Keratinocyte (primary cell): ENCODE measurements around the gene MED8. TPM values are rescaled to one million over a fixed set of nuclear protein-coding genes. Genes with fewer than 3 reads are reported as not detected.
"Not testable (repeated sequence)": the region's sequence is repeated elsewhere in the genome, so short reads cannot be mapped to it uniquely, and the experiment has no call there.

Experiments
- DNase-seq: peaks from one replicate; pipeline ENCODE4 v3.0.0-alpha.2; 2011; ENCODE audit warnings: low read depth, missing footprints, low spot score
- FAIRE-seq: peaks from 2 replicates; lab custom pipeline; 2011; peaks lifted over from hg19 to GRCh38; lab: Jason Lieb, UNC
- H2AFZ ChIP-seq: 2 replicates; pipeline ENCODE4 v1.6.0; 2012; ENCODE audit warnings: low read length, control low read depth, inconsistent platforms; ENCODE audit not compliant: control insufficient read depth
- H3K27ac ChIP-seq: 2 replicates; pipeline ENCODE4 v1.5.1; 2011; ENCODE audit warnings: low read length; ENCODE audit not compliant: control insufficient read depth, insufficient read depth
- H3K27me3 ChIP-seq: 3 replicates; pipeline ENCODE4 v1.6.0; 2011; ENCODE audit warnings: low read length; ENCODE audit not compliant: control insufficient read depth, insufficient read depth; ENCODE audit errors: extremely low read depth
- H3K36me3 ChIP-seq, 2 experiments: 2 replicates in 1 of 2; 3 replicates in 1 of 2; pipeline ENCODE4 v1.5.1; 2011; ENCODE audit warnings: low read length in 2 of 2, mild to moderate bottlenecking in 1 of 2; ENCODE audit not compliant: control insufficient read depth in 2 of 2, insufficient read depth in 2 of 2; ENCODE audit errors: extremely low read depth in 1 of 2
- H3K4me1 ChIP-seq: 3 replicates; pipeline ENCODE4 v1.5.1; 2011; ENCODE audit warnings: low read length; ENCODE audit not compliant: control insufficient read depth, insufficient read depth; ENCODE audit errors: extremely low read depth
- H3K4me2 ChIP-seq: 3 replicates; pipeline ENCODE4 v1.6.0; 2011; ENCODE audit warnings: low read depth, low read length; ENCODE audit not compliant: control insufficient read depth, insufficient read depth; ENCODE audit errors: extremely low read depth
- H3K4me3 ChIP-seq, 3 experiments: fragments of 200-600 bp in 1 of 3; sonication (generic) in 1 of 3; 2 replicates in 2 of 3; 3 replicates in 1 of 3; pipeline ENCODE4 v1.5.1; 2011 to 2016; ENCODE audit warnings: low read length in 3 of 3, mild to moderate bottlenecking in 3 of 3, control low read depth in 2 of 3, inconsistent platforms in 1 of 3, low read depth in 1 of 3, mixed read lengths in 1 of 3, mixed run types in 1 of 3, moderate library complexity in 1 of 3; ENCODE audit not compliant: control insufficient read depth in 2 of 3, insufficient read depth in 2 of 3; ENCODE audit errors: extremely low read depth in 1 of 3
- H3K79me2 ChIP-seq: 2 replicates; pipeline ENCODE4 v1.6.0; 2012; ENCODE audit warnings: low read length; ENCODE audit not compliant: control insufficient read depth, insufficient read depth
- H3K9ac ChIP-seq: 3 replicates; pipeline ENCODE4 v1.6.0; 2011; ENCODE audit warnings: low read length; ENCODE audit not compliant: control insufficient read depth, insufficient read depth; ENCODE audit errors: extremely low read depth
- H3K9me1 ChIP-seq: 3 replicates; pipeline ENCODE4 v1.6.0; 2011; ENCODE audit warnings: low read length; ENCODE audit not compliant: control insufficient read depth, insufficient read depth; ENCODE audit errors: extremely low read depth
- H3K9me3 ChIP-seq: 2 replicates; pipeline ENCODE4 v1.5.1; 2012; ENCODE audit warnings: low read depth, low read length; ENCODE audit not compliant: control insufficient read depth
- H4K20me1 ChIP-seq: 3 replicates; pipeline ENCODE4 v1.6.0; 2011; ENCODE audit warnings: low read length; ENCODE audit not compliant: control insufficient read depth, insufficient read depth; ENCODE audit errors: extremely low read depth
- EZH2 ChIP-seq: IDR thresholded peaks from one replicate; pipeline ENCODE4 v1.6.1; 2012; ENCODE audit warnings: inconsistent platforms, mild to moderate bottlenecking, low read length, moderate library complexity
- dilution Hi-C: fragments of 300-500 bp; cut with MboI; formaldehyde crosslinking; loops from one replicate; pipeline ENCODE4 v1.7.0; 2020; ENCODE audit warnings: low sequenced_read_pairs; ENCODE audit not compliant: extremely low pct_ligation_motif_present
- polyA plus RNA-seq, 5 experiments: library from polyadenylated mRNA; depleted of rRNA in 3 of 5; stranded (reverse) in 3 of 5; stranded (forward) in 1 of 5; unstranded in 1 of 5; fragments of >200 nt; gene quantifications; 1 replicate in 1 of 5; 2 replicates in 3 of 5; 3 replicates in 1 of 5; pipeline versions ENCODE4 v1.2.1 to v1.2.3, GENCODE V29; 2011 to 2012; ENCODE audit warnings: missing spikeins in 2 of 5, low read depth in 1 of 5, low replicate concordance in 1 of 5
- TF ChIP-seq, protein P1 (sequence below), 3 experiments: IDR thresholded peaks in 1 of 3; conservative IDR thresholded peaks in 1 of 3; optimal IDR thresholded peaks in 1 of 3; 2 replicates in 2 of 3; 3 replicates in 1 of 3; pipeline versions ENCODE3 to v1.5.1; 2011; ENCODE audit warnings: low read length in 3 of 3, mild to moderate bottlenecking in 3 of 3, moderate library complexity in 2 of 3, control low read depth in 1 of 3, inconsistent platforms in 1 of 3; ENCODE audit not compliant: insufficient read depth in 2 of 3; ENCODE audit errors: extremely low read depth in 1 of 3

The MED8 gene
- polyA plus RNA-seq, 1 donor (not counting 4 experiments of a cell fraction or from before 2014, with no cell fraction given), result 14.3 TPM

DNA sequence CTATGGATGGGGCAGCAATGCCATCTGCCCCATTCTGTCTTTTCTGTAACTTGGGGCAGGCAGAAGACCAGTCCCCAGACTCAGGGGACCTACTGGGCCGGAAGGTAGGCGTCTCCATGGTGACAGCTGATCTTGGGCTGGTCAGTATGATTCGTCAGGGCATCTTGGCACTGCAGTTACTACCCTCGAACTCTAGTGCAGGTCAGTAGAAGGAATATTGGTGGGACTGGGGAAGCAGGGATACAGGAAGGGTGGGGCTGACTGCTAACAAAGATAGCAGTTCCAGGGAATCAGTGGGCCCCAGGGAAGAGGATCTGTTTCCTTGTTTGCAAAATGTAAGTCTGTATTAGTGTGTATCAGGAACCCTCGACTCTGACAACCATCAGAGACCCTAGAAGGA, 26.3 kb upstream of the MED8 start:
- H3K9me1 ChIP-seq, result no peaks in the 10 kb centered on the region
- H3K79me2 ChIP-seq, result no peaks in the 10 kb centered on the region
- TF ChIP-seq EZH2, result no peak
- TF ChIP-seq, protein P1, sequence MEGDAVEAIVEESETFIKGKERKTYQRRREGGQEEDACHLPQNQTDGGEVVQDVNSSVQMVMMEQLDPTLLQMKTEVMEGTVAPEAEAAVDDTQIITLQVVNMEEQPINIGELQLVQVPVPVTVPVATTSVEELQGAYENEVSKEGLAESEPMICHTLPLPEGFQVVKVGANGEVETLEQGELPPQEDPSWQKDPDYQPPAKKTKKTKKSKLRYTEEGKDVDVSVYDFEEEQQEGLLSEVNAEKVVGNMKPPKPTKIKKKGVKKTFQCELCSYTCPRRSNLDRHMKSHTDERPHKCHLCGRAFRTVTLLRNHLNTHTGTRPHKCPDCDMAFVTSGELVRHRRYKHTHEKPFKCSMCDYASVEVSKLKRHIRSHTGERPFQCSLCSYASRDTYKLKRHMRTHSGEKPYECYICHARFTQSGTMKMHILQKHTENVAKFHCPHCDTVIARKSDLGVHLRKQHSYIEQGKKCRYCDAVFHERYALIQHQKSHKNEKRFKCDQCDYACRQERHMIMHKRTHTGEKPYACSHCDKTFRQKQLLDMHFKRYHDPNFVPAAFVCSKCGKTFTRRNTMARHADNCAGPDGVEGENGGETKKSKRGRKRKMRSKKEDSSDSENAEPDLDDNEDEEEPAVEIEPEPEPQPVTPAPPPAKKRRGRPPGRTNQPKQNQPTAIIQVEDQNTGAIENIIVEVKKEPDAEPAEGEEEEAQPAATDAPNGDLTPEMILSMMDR (optimal IDR thresholded peaks at IDR 0.05 in 1 of 3, IDR thresholded peaks at IDR 0.05 in 1 of 3, conservative IDR thresholded peaks at IDR 0.05 in 1 of 3; ENCODE audit: extremely low read depth in 1 of 3, insufficient read depth in 2 of 3, low read length in 3 of 3), result no peak
- FAIRE-seq (no peak), DNase-seq (no peak)
- no peak overlapping the region for H3K27ac ChIP-seq
- no peaks in the 10 kb centered on the region for H3K4me1 ChIP-seq
- no peak overlapping the region for H3K4me2 ChIP-seq
- H3K9me3 ChIP-seq, result no peaks in the 10 kb centered on the region
- dilution Hi-C loops, result no loop called here
- H3K9ac ChIP-seq, result no peak overlapping the region
- no peaks in the 10 kb centered on the region for H4K20me1 ChIP-seq
- no peak overlapping the region for H3K4me3 ChIP-seq
- H3K27me3 ChIP-seq, result no peaks in the 10 kb centered on the region
- H2AFZ ChIP-seq, result no peak overlapping the region
- H3K36me3 ChIP-seq, result peaks cover 31 to 32% of the 10 kb centered on the region in 2 experiments

DNA sequence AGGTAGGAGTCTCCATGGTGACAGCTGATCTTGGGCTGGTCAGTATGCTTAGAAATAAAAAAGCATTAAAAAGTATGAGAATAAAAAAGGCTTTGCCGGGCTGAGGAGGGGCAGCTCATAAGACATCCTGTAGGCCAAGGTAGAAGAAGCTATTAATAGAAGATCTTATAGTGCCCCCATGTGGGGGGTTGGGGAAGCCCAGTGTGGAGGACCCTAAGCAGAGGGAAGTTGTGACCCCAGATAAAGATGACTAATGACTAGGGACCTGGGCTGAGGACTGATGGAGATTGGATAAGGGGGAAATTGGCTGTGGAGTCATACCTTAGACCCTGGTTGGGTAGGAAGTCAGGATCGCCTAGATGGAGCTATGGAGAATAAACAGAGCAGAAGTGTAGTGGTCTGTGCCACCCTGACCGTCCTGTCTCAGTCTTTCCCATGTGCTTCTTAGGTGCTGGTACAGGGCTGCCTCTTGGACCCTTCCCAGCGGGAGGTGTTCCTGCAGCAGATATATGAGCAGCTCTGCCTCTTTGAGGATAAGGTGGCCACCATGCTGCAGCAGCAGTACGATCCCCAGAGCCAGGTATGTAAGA, 25.1 kb upstream of the MED8 start:
- no peak for DNase-seq
- Histone ChIP-seq H3K4me3 (no peak overlapping the region), H2AFZ (no peak overlapping the region), H3K9ac (no peak overlapping the region), H3K27me3 (no peaks in the 10 kb centered on the region), H3K27ac (no peak overlapping the region), H3K36me3 (peaks cover 20 to 22% of the 10 kb centered on the region in 2 experiments), H3K79me2 (no peaks in the 10 kb centered on the region), H3K9me3 (no peaks in the 10 kb centered on the region), H3K4me2 (no peak overlapping the region), H3K4me1 (no peaks in the 10 kb centered on the region), H3K9me1 (no peaks in the 10 kb centered on the region), H4K20me1 (no peaks in the 10 kb centered on the region)
- dilution Hi-C loops, result no loop called here
- FAIRE-seq, result no peak
- TF ChIP-seq EZH2, result no peak
- TF ChIP-seq, protein P1 (optimal IDR thresholded peaks at IDR 0.05 in 1 of 3, IDR thresholded peaks at IDR 0.05 in 1 of 3, conservative IDR thresholded peaks at IDR 0.05 in 1 of 3; ENCODE audit: extremely low read depth in 1 of 3, insufficient read depth in 2 of 3, low read length in 3 of 3), result peak; percentile 40 to 53 (median 51)

DNA sequence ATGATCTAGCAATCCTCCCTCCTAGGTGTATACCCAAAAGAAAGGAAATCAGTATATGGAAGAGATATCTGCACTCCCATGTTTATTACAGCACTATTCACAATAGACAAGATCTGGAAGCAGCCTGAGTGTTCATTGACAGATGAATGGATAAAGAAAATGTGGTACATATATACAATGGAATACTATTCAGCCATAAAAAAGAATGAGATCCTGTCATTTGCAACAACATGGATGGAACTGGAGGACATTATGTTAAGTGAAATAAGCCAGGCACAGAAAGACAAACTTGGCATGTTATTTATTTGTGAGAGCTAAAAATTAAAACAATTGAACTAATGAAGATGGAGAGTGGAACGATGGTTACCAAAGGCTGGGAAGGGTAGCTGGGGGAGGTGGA, 23.8 kb upstream of the MED8 start:
- H3K4me2 ChIP-seq, H2AFZ ChIP-seq, H3K4me1 ChIP-seq, H3K9me3 ChIP-seq, DNase-seq, H3K4me3 ChIP-seq, H3K9ac ChIP-seq, H4K20me1 ChIP-seq, FAIRE-seq, H3K27ac ChIP-seq, dilution Hi-C loops, H3K79me2 ChIP-seq, H3K27me3 ChIP-seq, H3K9me1 ChIP-seq: not testable (repeated sequence)
- H3K36me3 ChIP-seq, result peaks cover 16 to 21% of the 10 kb centered on the region in 2 experiments
